ENCODE measurements around the gene SPDYE4. TPM values are rescaled to one million over a fixed set of nuclear protein-coding genes. Genes with fewer than 3 reads are reported as not detected.

SPDYE4 gene
- total and polyA plus RNA-seq, 2 donors = 0.05 TPM; not detected in 1

DNA sequence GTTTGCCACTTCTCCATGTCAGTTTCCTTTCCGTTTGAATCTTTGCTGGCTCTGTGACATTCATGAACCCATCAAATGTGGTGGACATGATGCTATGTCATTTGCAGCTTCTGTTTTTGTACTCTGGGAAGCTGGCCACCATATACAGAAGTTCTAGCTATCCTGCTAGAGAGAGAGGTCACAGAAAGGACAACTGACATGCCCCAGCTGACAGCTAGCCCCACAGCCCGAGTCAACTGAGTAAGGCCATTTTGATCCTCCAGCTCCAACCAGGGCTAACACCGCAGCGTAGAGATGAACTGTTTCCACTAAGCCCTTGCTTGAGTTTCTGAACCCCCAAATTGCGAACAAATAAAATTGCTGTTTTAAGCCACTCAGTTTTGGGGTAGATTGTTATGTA lies 47.5 kb downstream of the SPDYE4 start:
- Histone ChIP-seq H3K9me3 (ENCODE audit: control insufficient read depth in 2 of 2, insufficient read depth in 1 of 2, low read length in 1 of 2) (no peaks in the 10 kb centered on the region), H3K27ac (ENCODE audit: low read depth in 1 of 2, low read length in 1 of 2) (no peak overlapping the region), H3K27me3 (ENCODE audit: control insufficient read depth in 2 of 2, insufficient read depth in 1 of 2, low read length in 1 of 2) (no peaks in the 10 kb centered on the region), H3K36me3 (ENCODE audit: control insufficient read depth in 2 of 2, insufficient read depth in 2 of 2, low read length in 1 of 2) (no peaks in the 10 kb centered on the region), H3K4me1 (ENCODE audit: control insufficient read depth in 2 of 2, insufficient read depth in 2 of 2, low read length in 2 of 2) (no peaks in the 10 kb centered on the region), H3K4me3 (ENCODE audit: low read length in 2 of 2) (no peak overlapping the region)
- no peak for DNase-seq (ENCODE audit: low read depth in 6 of 9, low spot score in 9 of 9)
- WGBS = 95% methylated on average over 5 of the region's 5 CpGs

GRCh38 chr17:8709006-8709405 lies 49.3 kb downstream of the SPDYE4 start:
- Histone ChIP-seq H3K4me1 (ENCODE audit: control insufficient read depth in 2 of 2, insufficient read depth in 2 of 2, low read length in 2 of 2) (no peaks in the 10 kb centered on the region), H3K27ac (ENCODE audit: low read depth in 1 of 2, low read length in 1 of 2) (no peak overlapping the region), H3K4me3 (ENCODE audit: low read length in 2 of 2) (no peak overlapping the region), H3K9me3 (ENCODE audit: control insufficient read depth in 2 of 2, insufficient read depth in 1 of 2, low read length in 1 of 2) (no peaks in the 10 kb centered on the region), H3K27me3 (ENCODE audit: control insufficient read depth in 2 of 2, insufficient read depth in 1 of 2, low read length in 1 of 2) (no peaks in the 10 kb centered on the region), H3K36me3 (ENCODE audit: control insufficient read depth in 2 of 2, insufficient read depth in 2 of 2, low read length in 1 of 2) (no peaks in the 10 kb centered on the region)
- 7% methylated on average over 1 of the region's 1 CpG for WGBS
- DNase-seq (ENCODE audit: low read depth in 6 of 9, low spot score in 9 of 9) = no peak

DNA sequence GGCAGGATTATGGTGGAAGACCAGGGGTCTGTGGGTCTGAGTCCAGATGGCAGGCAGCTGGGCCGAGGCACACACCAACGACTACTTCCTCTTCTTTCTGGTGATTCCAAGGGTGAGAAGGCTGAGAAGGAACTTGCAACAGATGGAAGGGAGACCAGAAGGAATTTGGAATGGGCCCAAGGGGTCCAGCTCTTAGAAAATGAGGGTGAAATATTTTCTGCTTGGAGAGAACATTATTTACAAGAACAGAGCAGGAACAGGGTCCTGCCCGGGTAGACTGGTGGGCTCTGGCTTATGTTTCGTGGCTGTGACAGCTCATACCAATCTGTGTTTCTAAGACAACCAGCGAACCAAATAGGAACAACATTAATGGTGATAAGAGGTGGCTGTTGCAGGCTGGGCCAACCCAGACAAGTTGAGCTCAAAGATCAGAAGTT lies 50.3 kb downstream of the SPDYE4 start:
- Histone ChIP-seq H3K27ac (ENCODE audit: low read depth in 1 of 2, low read length in 1 of 2) (no peak overlapping the region), H3K9me3 (ENCODE audit: control insufficient read depth in 2 of 2, insufficient read depth in 1 of 2, low read length in 1 of 2) (peaks cover 0 to 3% of the 10 kb centered on the region in 2 donors), H3K4me1 (ENCODE audit: control insufficient read depth in 2 of 2, insufficient read depth in 2 of 2, low read length in 2 of 2) (no peaks in the 10 kb centered on the region), H3K27me3 (ENCODE audit: control insufficient read depth in 2 of 2, insufficient read depth in 1 of 2, low read length in 1 of 2) (no peaks in the 10 kb centered on the region), H3K36me3 (ENCODE audit: control insufficient read depth in 2 of 2, insufficient read depth in 2 of 2, low read length in 1 of 2) (no peaks in the 10 kb centered on the region), H3K4me3 (ENCODE audit: low read length in 2 of 2) (no peak overlapping the region)
- DNase-seq (ENCODE audit: low read depth in 6 of 9, low spot score in 9 of 9) = no peak
- WGBS = 43% methylated on average over 5 of the region's 5 CpGs

- no peak overlapping the region for H3K4me3 ChIP-seq (ENCODE audit: low read length in 2 of 2)
- 84% methylated on average over 11 of the region's 11 CpGs for WGBS
- no peak overlapping the region for H3K27ac ChIP-seq (ENCODE audit: low read depth in 1 of 2, low read length in 1 of 2)
- no peak for DNase-seq (ENCODE audit: low read depth in 6 of 9, low spot score in 9 of 9)
- H3K27me3 ChIP-seq (ENCODE audit: control insufficient read depth in 2 of 2, insufficient read depth in 1 of 2, low read length in 1 of 2) = no peaks in the 10 kb centered on the region
- peaks cover 0 to 5% of the 10 kb centered on the region in 2 donors for H3K9me3 ChIP-seq (ENCODE audit: control insufficient read depth in 2 of 2, insufficient read depth in 1 of 2, low read length in 1 of 2)
- H3K4me1 ChIP-seq (ENCODE audit: control insufficient read depth in 2 of 2, insufficient read depth in 2 of 2, low read length in 2 of 2) = no peaks in the 10 kb centered on the region
- H3K36me3 ChIP-seq (ENCODE audit: control insufficient read depth in 2 of 2, insufficient read depth in 2 of 2, low read length in 1 of 2) = no peaks in the 10 kb centered on the region
Observed at GRCh38 chr17:8707332-8708024, 50.9 kb downstream of the SPDYE4 start.

- H3K4me1 ChIP-seq (ENCODE audit: control insufficient read depth in 2 of 2, insufficient read depth in 2 of 2, low read length in 2 of 2) = no peaks in the 10 kb centered on the region
- H3K27ac ChIP-seq (ENCODE audit: low read depth in 1 of 2, low read length in 1 of 2) = no peak overlapping the region
- WGBS = 94% methylated on average over 5 of the region's 5 CpGs
- H3K9me3 ChIP-seq (ENCODE audit: control insufficient read depth in 2 of 2, insufficient read depth in 1 of 2, low read length in 1 of 2) = peaks cover 0 to 5% of the 10 kb centered on the region in 2 donors
- H3K36me3 ChIP-seq (ENCODE audit: control insufficient read depth in 2 of 2, insufficient read depth in 2 of 2, low read length in 1 of 2) = no peaks in the 10 kb centered on the region
- H3K27me3 ChIP-seq (ENCODE audit: control insufficient read depth in 2 of 2, insufficient read depth in 1 of 2, low read length in 1 of 2) = no peaks in the 10 kb centered on the region
- no peak for DNase-seq (ENCODE audit: low read depth in 6 of 9, low spot score in 9 of 9)
- H3K4me3 ChIP-seq (ENCODE audit: low read length in 2 of 2) = no peak overlapping the region
Observed at GRCh38 chr17:8706431-8706830, 51.9 kb downstream of the SPDYE4 start.

- Histone ChIP-seq H3K4me3 (ENCODE audit: low read length in 2 of 2) (no peak overlapping the region), H3K4me1 (ENCODE audit: control insufficient read depth in 2 of 2, insufficient read depth in 2 of 2, low read length in 2 of 2) (no peaks in the 10 kb centered on the region), H3K9me3 (ENCODE audit: control insufficient read depth in 2 of 2, insufficient read depth in 1 of 2, low read length in 1 of 2) (peaks cover 0 to 5% of the 10 kb centered on the region in 2 donors), H3K36me3 (ENCODE audit: control insufficient read depth in 2 of 2, insufficient read depth in 2 of 2, low read length in 1 of 2) (no peaks in the 10 kb centered on the region), H3K27me3 (ENCODE audit: control insufficient read depth in 2 of 2, insufficient read depth in 1 of 2, low read length in 1 of 2) (no peaks in the 10 kb centered on the region), H3K27ac (ENCODE audit: low read depth in 1 of 2, low read length in 1 of 2) (no peak overlapping the region)
- no peak for DNase-seq (ENCODE audit: low read depth in 6 of 9, low spot score in 9 of 9)
- WGBS = 98% methylated on average over 5 of the region's 5 CpGs
Observed at GRCh38 chr17:8705427-8705826, 52.9 kb downstream of the SPDYE4 start.

DNA sequence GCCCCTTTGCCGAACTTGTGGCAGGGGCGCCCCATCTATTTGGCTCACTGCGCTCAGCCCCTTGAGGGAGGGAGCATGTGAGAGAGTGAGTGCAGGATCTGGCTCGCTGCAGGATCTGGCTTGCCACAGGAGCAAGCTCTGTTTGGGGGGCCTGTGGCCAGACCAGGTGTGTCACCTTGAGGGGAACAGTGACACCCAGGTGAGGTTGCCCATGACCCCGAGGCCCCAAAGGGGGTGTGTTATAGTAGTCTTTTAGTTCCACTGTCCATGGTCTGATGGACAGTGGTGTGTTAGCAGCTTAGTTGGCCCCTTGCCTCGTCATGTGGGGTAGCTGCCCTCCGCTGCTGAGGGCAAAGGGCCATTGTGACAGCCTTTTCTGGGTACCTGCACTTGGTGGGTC lies 55.3 kb downstream of the SPDYE4 start:
- Histone ChIP-seq H3K27ac (ENCODE audit: low read depth in 1 of 2, low read length in 1 of 2) (no peak overlapping the region), H3K4me3 (ENCODE audit: low read length in 2 of 2) (no peak overlapping the region), H3K9me3 (ENCODE audit: control insufficient read depth in 2 of 2, insufficient read depth in 1 of 2, low read length in 1 of 2) (peaks cover 0 to 5% of the 10 kb centered on the region in 2 donors), H3K36me3 (ENCODE audit: control insufficient read depth in 2 of 2, insufficient read depth in 2 of 2, low read length in 1 of 2) (no peaks in the 10 kb centered on the region), H3K4me1 (ENCODE audit: control insufficient read depth in 2 of 2, insufficient read depth in 2 of 2, low read length in 2 of 2) (peaks cover 0 to 4% of the 10 kb centered on the region in 2 donors), H3K27me3 (ENCODE audit: control insufficient read depth in 2 of 2, insufficient read depth in 1 of 2, low read length in 1 of 2) (peaks cover 0 to 4% of the 10 kb centered on the region in 2 donors)
- DNase-seq (ENCODE audit: low read depth in 6 of 9, low spot score in 9 of 9) = no peak
- 90% methylated on average over 7 of the region's 7 CpGs for WGBS

- peaks cover 0 to 7% of the 10 kb centered on the region in 2 donors for H3K4me1 ChIP-seq (ENCODE audit: control insufficient read depth in 2 of 2, insufficient read depth in 2 of 2, low read length in 2 of 2)
- H3K9me3 ChIP-seq (ENCODE audit: control insufficient read depth in 2 of 2, insufficient read depth in 1 of 2, low read length in 1 of 2) = peaks cover 0 to 5% of the 10 kb centered on the region in 2 donors
- H3K36me3 ChIP-seq (ENCODE audit: control insufficient read depth in 2 of 2, insufficient read depth in 2 of 2, low read length in 1 of 2) = no peaks in the 10 kb centered on the region
- no peak for DNase-seq (ENCODE audit: low read depth in 6 of 9, low spot score in 9 of 9)
- WGBS = 89% methylated on average over 4 of the region's 4 CpGs
- H3K27ac ChIP-seq (ENCODE audit: low read depth in 1 of 2, low read length in 1 of 2) = no peak overlapping the region
- H3K4me3 ChIP-seq (ENCODE audit: low read length in 2 of 2) = no peak overlapping the region
- peaks cover 0 to 4% of the 10 kb centered on the region in 2 donors for H3K27me3 ChIP-seq (ENCODE audit: control insufficient read depth in 2 of 2, insufficient read depth in 1 of 2, low read length in 1 of 2)
Observed at GRCh38 chr17:8701754-8702153, 56.6 kb downstream of the SPDYE4 start.

DNA sequence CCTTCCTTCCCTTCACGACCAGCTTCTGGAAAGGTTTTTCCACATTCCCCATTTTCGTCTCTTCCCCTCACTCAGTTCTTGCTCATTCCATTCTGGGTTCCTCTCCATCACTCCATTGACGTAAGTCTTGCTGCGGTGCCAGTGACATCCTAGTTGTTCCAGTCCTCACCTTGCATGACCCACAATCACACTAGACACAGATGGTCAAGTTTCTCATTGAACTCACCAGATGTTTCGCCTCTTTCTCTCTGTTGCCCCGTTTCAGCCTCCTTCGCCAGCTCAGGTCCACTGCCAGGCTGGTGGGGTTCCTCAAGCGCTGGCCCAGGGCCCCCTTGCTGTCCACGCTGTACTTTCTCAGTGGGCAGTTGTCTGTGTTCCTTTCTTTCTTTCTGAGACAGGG lies 57.1 kb downstream of the SPDYE4 start:
- peaks cover 0 to 5% of the 10 kb centered on the region in 2 donors for H3K9me3 ChIP-seq (ENCODE audit: control insufficient read depth in 2 of 2, insufficient read depth in 1 of 2, low read length in 1 of 2)
- no peak overlapping the region for H3K4me3 ChIP-seq (ENCODE audit: low read length in 2 of 2)
- 97% methylated on average over 9 of the region's 9 CpGs for WGBS
- H3K27ac ChIP-seq (ENCODE audit: low read depth in 1 of 2, low read length in 1 of 2) = no peak overlapping the region
- peaks cover 0 to 4% of the 10 kb centered on the region in 2 donors for H3K27me3 ChIP-seq (ENCODE audit: control insufficient read depth in 2 of 2, insufficient read depth in 1 of 2, low read length in 1 of 2)
- H3K4me1 ChIP-seq (ENCODE audit: control insufficient read depth in 2 of 2, insufficient read depth in 2 of 2, low read length in 2 of 2) = peaks cover 0 to 7% of the 10 kb centered on the region in 2 donors
- no peaks in the 10 kb centered on the region for H3K36me3 ChIP-seq (ENCODE audit: control insufficient read depth in 2 of 2, insufficient read depth in 2 of 2, low read length in 1 of 2)
- DNase-seq (ENCODE audit: low read depth in 6 of 9, low spot score in 9 of 9) = no peak

All from thymus (tissue), 11 donors.